ENCODE results near the gene SNRPN.
"Not testable (repeated sequence)": the region's sequence is repeated elsewhere in the genome, so short reads cannot be mapped to it uniquely, and the experiment has no call there.

SNRPN gene

GRCh38 chr15:24971772-24972171 lies 17.0 kb downstream of the SNRPN start:
- DNase-seq: no peak

GRCh38 chr15:24972707-24973106 lies 17.9 kb downstream of the SNRPN start:
- not testable (repeated sequence) for DNase-seq

- DNase-seq: no peak
Measured at GRCh38 chr15:24976932-24977331, 22.1 kb downstream of the SNRPN start.

- no peak for DNase-seq
Measured at GRCh38 chr15:24977686-24978085, 22.9 kb downstream of the SNRPN start.

GRCh38 chr15:24985224-24985623 lies 30.4 kb downstream of the SNRPN start:
- DNase-seq: no peak

GRCh38 chr15:24986653-24987052 lies 31.9 kb downstream of the SNRPN start:
- DNase-seq: no peak

GRCh38 chr15:25019434-25019833 lies 64.6 kb downstream of the SNRPN start:
- no peak for DNase-seq

GRCh38 chr15:25022233-25022632 lies 67.4 kb downstream of the SNRPN start:
- no peak for DNase-seq
